ENCODE results near the gene AZU1. TPM values are rescaled to one million over a fixed set of nuclear protein-coding genes. Genes with fewer than 3 reads are reported as not detected.
A peak's percentile ranks its signal among the peaks of the same experiment; 100 is the strongest.

AZU1 gene
- total RNA-seq, 2 donors from 2014 or later, result 2.5 to 3.7 TPM

DNA sequence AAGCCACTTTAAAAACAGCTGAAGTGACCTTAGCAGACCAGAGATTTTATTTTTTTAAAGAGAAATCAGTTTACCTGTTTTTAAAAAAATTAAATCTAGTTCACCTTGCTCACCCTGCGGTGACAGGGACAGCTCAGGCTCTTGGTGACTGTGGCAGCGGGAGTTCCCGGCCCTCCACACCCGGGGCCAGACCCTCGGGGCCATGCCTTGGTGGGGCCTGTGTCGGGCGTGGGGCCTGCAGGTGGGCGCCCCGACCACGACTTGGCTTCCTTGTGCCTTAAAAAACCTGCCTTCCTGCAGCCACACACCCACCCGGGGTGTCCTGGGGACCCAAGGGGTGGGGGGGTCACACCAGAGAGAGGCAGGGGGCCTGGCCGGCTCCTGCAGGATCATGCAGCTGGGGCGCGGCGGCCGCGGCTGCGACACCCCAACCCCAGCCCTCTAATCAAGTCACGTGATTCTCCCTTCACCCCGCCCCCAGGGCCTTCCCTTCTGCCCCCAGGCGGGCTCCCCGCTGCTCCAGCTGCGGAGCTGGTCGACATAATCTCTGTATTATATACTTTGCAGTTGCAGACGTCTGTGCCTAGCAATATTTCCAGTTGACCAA, 16.7 kb upstream of the AZU1 start:
- Histone ChIP-seq H3K27me3 (ENCODE audit: control insufficient read depth, insufficient read depth, low read length, poor library complexity, severe bottlenecking) (no peaks in the 10 kb centered on the region), H3K36me3 (ENCODE audit: control insufficient read depth, insufficient read depth, low read length) (peaks cover 61% of the 10 kb centered on the region), H3K4me1 (ENCODE audit: control insufficient read depth, insufficient read depth, low read length) (no peaks in the 10 kb centered on the region), H3K9me3 (ENCODE audit: control insufficient read depth, low read length) (no peaks in the 10 kb centered on the region), H3K4me3 (ENCODE audit: low read length) (no peak overlapping the region), H3K9ac (ENCODE audit: extremely low read depth, low read length, poor library complexity, severe bottlenecking) (no peak overlapping the region), H3K27ac (ENCODE audit: low read depth, low read length) (no peak overlapping the region)
- Mint-ChIP-seq H3K4me3 (no peak overlapping the region), H3K27ac (no peak overlapping the region), H3K9me3 (no peaks in the 10 kb centered on the region), H3K4me1 (no peaks in the 10 kb centered on the region), H3K27me3 (ENCODE audit: insufficient read depth) (no peaks in the 10 kb centered on the region), H3K36me3 (ENCODE audit: low read depth) (peaks cover 59% of the 10 kb centered on the region)
- WGBS, 2 experiments (ENCODE audit: insufficient coverage in 1 of 2, insufficient read length in 1 of 2), result 95 to 98% methylated on average over 5 to 25 of the region's 25 CpGs
- peak; percentile 63 for DNase-seq
- TF ChIP-seq, protein P1, sequence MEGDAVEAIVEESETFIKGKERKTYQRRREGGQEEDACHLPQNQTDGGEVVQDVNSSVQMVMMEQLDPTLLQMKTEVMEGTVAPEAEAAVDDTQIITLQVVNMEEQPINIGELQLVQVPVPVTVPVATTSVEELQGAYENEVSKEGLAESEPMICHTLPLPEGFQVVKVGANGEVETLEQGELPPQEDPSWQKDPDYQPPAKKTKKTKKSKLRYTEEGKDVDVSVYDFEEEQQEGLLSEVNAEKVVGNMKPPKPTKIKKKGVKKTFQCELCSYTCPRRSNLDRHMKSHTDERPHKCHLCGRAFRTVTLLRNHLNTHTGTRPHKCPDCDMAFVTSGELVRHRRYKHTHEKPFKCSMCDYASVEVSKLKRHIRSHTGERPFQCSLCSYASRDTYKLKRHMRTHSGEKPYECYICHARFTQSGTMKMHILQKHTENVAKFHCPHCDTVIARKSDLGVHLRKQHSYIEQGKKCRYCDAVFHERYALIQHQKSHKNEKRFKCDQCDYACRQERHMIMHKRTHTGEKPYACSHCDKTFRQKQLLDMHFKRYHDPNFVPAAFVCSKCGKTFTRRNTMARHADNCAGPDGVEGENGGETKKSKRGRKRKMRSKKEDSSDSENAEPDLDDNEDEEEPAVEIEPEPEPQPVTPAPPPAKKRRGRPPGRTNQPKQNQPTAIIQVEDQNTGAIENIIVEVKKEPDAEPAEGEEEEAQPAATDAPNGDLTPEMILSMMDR (conservative IDR thresholded peaks at IDR 0.05), result no peak

DNA sequence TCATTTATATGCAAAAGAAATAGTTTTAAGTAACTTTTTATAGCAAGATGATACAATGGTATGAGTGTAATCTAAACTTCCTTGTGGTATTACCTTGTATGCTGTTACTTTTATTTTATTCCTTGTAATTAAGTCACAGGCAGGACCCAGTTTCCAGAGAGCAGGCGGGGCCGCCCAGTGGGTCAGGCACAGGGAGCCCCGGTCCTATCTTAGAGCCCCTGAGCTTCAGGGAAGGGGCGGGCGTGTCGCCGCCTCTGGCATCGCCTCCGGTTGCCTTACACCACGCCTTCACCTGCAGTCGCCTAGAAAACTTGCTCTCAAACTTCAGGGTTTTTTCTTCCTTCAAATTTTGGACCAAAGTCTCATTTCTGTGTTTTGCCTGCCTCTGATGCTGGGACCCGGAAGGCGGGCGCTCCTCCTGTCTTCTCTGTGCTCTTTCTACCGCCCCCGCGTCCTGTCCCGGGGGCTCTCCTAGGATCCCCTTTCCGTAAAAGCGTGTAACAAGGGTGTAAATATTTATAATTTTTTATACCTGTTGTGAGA, 16.1 kb upstream of the AZU1 start:
- Mint-ChIP-seq H3K27me3 (ENCODE audit: insufficient read depth) (no peaks in the 10 kb centered on the region), H3K9me3 (no peaks in the 10 kb centered on the region), H3K36me3 (ENCODE audit: low read depth) (peaks cover 61% of the 10 kb centered on the region), H3K27ac (no peak overlapping the region), H3K4me3 (no peak overlapping the region), H3K4me1 (no peaks in the 10 kb centered on the region)
- peak; percentile 56 for DNase-seq
- TF ChIP-seq, protein P1 (conservative IDR thresholded peaks at IDR 0.05), result no peak
- H3K4me1 ChIP-seq (ENCODE audit: control insufficient read depth, insufficient read depth, low read length), result no peaks in the 10 kb centered on the region
- H3K27ac ChIP-seq (ENCODE audit: low read depth, low read length), result no peak overlapping the region
- H3K36me3 ChIP-seq (ENCODE audit: control insufficient read depth, insufficient read depth, low read length), result peaks cover 57% of the 10 kb centered on the region
- no peak overlapping the region for H3K9ac ChIP-seq (ENCODE audit: extremely low read depth, low read length, poor library complexity, severe bottlenecking)
- no peak overlapping the region for H3K4me3 ChIP-seq (ENCODE audit: low read length)
- H3K9me3 ChIP-seq (ENCODE audit: control insufficient read depth, low read length), result no peaks in the 10 kb centered on the region
- 95 to 98% methylated on average over 11 to 20 of the region's 20 CpGs for WGBS, 2 experiments (ENCODE audit: insufficient coverage in 1 of 2, insufficient read length in 1 of 2)
- H3K27me3 ChIP-seq (ENCODE audit: control insufficient read depth, insufficient read depth, low read length, poor library complexity, severe bottlenecking), result no peaks in the 10 kb centered on the region

DNA sequence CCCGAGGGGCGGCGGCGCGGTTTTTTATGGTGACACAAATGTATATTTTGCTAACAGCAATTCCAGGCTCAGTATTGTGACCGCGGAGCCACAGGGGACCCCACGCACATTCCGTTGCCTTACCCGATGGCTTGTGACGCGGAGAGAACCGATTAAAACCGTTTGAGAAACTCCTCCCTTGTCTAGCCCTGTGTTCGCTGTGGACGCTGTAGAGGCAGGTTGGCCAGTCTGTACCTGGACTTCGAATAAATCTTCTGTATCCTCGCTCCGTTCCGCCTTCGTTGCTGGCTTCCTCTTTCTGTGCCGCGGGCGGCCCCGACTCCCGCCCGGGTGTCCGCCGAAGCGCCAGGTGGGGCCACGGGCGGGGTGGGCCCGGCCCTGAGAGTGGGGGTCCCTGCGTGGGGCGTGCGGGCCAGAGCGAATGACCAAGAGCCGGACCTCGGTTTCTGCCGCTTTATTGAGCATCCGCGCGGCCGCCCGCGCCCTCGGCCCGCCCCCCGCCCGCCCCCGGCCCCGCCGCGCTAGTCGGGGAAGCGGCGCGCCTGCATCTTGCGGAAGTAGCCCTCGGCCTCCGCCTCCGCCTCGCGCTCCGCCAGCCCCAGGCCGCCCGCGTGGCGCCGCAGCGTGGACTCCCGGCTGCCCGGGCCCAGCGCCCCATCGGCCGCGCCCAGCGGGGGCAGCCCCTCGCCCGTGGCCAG, 15.4 kb upstream of the AZU1 start:
- Mint-ChIP-seq H3K27me3 (ENCODE audit: insufficient read depth) (no peaks in the 10 kb centered on the region), H3K9me3 (no peaks in the 10 kb centered on the region), H3K36me3 (ENCODE audit: low read depth) (peaks cover 60% of the 10 kb centered on the region), H3K4me3 (no peak overlapping the region), H3K4me1 (no peaks in the 10 kb centered on the region), H3K27ac (no peak overlapping the region)
- Histone ChIP-seq H3K4me1 (ENCODE audit: control insufficient read depth, insufficient read depth, low read length) (no peaks in the 10 kb centered on the region), H3K4me3 (ENCODE audit: low read length) (no peak overlapping the region), H3K36me3 (ENCODE audit: control insufficient read depth, insufficient read depth, low read length) (peaks cover 50% of the 10 kb centered on the region), H3K9me3 (ENCODE audit: control insufficient read depth, low read length) (no peaks in the 10 kb centered on the region), H3K27ac (ENCODE audit: low read depth, low read length) (no peak overlapping the region), H3K9ac (ENCODE audit: extremely low read depth, low read length, poor library complexity, severe bottlenecking) (no peak overlapping the region), H3K27me3 (ENCODE audit: control insufficient read depth, insufficient read depth, low read length, poor library complexity, severe bottlenecking) (no peaks in the 10 kb centered on the region)
- TF ChIP-seq, protein P1 (conservative IDR thresholded peaks at IDR 0.05), result no peak
- WGBS, 2 experiments (ENCODE audit: insufficient coverage in 1 of 2, insufficient read length in 1 of 2), result 97% methylated on average over 62 to 77 of the region's 80 CpGs
- peak; percentile 55 for DNase-seq

All from endodermal cell (in vitro differentiated cells).